Epidermal melanocyte (primary cell): Measurements from ENCODE around the gene PIANP.
"Not testable (repeated sequence)": the region's sequence is repeated elsewhere in the genome, so short reads cannot be mapped to it uniquely, and the experiment has no call there.

Source experiments
- DNase-seq: peaks from one replicate; pipeline ENCODE4 v3.0.0; 2011; ENCODE audit warnings: low spot score; ENCODE audit not compliant: insufficient read length

The PIANP gene

GRCh38 chr12:6708351-6708750, 7.7 kb upstream of the PIANP start:
- DNase-seq = not testable (repeated sequence)

DNA sequence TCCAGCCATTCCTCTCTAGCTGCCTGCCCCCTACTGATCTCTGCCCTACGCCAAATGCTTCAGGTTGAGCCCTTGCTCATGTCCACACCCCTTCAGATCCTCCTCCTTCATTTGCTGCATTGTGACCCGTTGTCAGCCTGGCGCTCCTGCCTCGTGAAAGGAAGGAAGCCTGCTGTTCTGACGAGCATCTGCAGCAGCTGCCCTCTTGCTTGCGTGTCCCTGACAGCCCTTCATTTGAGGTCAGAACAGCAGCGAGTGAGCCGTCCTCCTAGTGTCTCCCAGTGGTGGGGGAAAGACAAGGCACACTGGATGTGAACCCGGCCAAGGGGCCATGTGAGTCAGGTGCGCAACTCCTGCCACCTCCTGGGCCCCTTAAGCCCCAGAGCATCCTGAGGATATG, 3.0 kb upstream of the PIANP start:
- DNase-seq = no peak

DNA sequence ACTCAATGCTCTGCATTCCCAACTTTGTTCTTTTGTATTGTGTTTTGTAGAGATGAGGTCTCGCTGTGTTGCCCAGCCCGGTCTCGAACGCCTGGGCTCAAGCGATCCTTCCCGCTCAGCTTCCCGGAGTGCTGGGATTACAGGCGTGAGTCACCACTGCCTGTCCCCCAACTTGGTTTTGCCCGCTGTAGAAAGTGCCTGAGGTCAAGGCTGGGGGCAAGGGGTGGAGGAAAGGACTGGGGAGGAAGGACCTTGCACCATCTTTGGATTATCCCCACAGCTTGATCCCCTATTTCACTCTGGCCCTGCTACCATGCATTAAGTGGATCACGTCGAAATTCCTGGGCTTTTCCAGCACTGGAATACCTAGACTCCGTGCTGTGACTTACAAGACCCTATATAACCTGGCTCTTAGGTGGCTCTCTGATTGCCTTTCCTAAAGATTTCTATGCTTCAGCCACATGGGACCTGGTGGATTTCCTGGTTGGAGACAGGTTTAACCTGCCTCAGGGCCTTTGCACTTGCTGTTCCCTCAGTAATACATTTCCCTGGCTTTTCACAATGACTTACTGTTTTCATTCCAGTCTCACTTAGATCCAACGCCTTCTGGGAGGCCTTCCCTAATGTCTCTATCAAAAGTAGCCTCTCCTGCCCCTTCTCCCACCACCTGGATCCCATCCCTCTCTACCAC, 608 bp upstream of the PIANP start:
- no peak for DNase-seq

- DNase-seq = no peak
Measured at GRCh38 chr12:6699989-6700645, 498 bp downstream of the PIANP start.

DNA sequence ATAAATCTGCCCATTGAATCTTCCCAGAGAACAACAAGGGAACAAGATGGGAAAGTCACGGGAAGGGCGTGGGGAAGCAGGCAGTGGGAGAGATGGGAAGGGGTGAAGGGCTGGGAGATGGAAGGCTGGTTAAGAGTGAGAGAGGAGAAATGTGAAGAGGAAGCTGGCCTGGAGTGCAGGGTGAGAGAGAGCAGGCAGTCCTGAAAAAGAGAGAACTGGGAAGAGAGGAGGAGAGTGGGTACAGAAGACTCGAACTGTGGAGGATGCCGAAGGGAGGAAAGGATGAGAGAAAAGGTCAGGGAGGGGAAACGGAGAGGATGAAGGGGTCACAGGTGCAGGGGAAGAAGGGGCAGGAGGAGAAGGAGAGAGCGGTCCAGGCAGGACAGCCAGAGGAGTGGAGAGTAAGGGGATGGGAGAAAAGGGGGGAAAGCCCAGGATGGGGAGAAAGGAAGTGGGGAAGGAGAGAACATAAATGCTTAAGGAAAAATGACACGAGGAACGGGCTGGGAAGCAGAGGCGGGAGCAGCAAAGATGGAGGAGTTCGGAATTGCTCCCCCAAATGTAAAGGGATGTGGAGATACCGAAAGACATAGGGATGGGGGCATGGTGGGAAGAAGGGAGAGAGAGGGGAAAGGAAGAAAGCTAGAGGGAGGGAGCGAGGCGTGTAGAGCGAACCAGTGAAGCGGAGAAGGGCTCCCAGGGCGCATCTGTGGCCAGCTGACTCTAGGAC, 1.2 kb downstream of the PIANP start:
- no peak for DNase-seq

DNA sequence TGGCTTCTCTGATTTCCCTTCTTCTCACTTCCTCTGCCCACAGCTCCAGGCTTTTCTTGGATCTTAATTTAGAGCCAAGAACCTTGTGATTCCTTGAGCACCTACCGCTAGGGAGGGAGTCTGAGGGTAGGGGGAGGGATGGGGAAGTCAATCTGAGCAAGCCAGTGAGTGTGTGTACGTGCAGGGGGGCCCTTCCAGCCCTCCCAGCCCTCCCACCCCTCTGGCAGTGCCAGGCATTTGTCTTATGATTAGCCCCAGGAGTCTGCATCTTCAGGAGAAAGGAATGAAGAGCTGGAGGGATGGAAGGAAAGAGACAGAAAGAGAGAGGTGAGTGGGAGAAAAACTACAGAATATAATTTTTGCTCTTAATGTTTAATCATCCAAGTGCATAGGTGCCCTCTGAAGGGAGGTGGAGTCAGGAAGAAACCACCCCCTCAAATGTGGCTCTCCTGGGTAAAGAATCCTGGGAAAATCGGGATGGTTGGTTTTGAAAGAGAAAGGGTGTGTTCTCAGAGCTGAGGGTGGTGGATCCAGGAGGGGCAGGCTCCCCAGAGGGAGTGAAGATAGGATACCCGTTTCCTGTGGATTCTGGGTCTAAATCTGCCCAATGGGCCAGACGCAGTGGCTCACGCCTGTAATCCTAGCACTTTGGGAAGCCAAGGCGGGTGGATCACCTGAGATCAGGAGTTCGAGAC, 2.1 kb downstream of the PIANP start:
- no peak for DNase-seq

DNA sequence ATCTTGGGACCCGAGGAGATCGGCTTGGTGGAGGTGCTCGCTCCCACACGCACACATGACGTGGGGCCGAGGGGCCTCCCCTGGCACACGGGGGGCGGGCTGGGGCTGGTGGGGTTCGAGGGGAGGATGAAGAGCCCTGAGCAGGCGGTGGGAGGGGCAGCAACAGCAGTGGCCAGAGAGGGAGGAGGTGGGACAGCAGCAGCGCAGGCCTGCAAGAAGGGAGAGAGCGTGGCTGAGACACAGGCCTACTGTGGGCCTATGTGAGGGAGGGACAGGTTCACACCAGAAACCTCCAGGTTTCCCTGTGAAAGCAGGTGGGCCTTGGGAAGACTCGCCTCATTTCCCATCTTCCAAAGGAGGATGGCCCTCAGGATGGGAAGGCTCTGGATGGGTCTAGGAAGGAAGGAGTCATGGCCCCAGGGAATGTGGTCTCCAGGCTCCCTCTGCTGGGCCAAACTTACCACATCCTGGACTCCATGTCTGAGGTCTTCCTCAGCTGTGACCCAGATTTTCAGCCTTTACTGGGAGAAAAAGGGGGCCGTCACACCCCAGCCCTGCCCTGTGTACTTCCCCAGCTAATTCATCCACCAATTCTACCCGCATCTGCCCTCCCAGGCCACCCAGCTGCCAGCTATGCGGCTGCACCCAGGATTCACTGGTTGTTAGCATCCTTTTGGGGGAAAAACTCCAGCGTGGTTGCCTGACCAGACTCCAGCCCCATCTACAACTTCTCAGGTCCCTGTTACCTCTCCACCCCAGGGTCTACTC, 2.8 kb downstream of the PIANP start:
- peak; percentile 79 for DNase-seq

DNA sequence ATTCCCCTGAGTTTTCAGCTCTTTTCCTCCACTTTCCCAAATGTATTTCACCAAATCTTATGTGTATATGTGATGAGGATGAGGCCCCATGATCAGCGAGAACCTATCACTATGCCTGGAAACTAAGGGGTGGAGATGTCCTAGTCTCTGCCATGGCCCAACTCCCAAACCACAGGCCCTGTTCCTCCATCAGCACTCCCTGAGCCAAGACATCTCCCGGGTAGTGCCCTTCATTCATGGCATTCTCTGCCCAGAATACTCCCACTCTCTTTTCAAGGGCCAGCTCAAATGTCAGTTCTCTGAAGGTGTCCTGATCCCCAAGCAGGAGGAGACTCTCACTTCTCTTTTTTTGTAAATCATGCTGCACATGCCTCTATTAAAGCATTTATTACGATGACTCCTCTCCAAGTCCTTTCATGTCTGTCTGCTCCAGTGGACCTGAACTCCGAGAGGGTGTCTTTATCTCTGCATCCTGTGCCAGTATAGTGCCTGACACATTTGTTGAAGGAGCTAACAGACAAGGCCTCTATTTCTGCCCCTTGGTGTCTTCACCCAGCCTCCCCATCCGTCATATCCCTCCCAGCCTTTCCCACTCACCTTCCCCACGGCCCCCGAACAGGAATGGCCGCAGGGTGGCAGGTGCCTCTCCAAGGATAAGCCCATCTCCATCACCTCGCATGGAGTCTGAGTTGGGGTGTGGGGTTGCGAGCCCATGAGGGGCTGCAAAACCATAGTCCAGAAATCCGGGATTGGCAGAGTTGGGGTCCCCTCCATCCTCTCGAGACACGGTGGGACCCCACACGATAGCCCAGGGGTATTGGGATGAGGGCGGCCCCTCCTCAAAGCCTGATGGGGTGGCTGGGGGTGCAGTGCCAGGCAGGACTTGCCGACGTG, 3.7 kb downstream of the PIANP start:
- DNase-seq = no peak

DNA sequence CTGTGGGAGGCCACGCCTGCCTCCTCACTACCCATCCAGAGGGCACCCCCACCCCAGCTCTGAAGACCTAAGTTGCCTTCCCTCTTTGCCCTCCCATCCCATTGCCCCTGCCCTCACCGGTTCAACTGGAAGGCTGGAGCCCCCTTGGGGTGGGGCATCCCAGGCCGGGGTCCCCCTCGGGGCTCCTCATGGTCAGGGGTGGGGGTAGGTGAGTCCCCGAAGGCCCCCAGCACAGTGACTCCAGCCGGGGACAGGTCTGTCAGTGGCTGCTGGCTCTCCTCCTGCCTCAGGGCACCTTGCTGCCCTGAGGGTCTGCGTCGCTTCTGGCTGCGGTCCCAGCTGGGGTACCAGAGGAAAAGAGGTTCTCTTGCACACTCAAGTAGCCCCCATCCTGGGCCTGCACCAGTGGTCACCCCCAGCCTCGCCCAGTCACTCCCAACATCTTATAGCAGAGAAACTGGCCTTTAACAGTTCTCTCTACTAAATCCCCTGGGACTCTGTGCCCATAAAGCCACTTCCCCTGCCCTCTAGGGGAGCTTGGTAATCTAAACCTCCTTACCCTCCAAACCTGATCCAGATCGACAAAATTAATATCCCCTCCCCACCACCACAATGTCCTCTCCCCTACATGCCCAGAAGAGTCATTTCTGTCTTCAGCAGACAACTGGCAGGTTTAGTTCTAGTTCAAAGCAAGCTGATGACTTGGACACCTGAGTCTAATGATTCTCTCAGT, 5.1 kb downstream of the PIANP start:
- no peak for DNase-seq

- DNase-seq = no peak
Measured at GRCh38 chr12:6694701-6695100, 5.9 kb downstream of the PIANP start.

DNA sequence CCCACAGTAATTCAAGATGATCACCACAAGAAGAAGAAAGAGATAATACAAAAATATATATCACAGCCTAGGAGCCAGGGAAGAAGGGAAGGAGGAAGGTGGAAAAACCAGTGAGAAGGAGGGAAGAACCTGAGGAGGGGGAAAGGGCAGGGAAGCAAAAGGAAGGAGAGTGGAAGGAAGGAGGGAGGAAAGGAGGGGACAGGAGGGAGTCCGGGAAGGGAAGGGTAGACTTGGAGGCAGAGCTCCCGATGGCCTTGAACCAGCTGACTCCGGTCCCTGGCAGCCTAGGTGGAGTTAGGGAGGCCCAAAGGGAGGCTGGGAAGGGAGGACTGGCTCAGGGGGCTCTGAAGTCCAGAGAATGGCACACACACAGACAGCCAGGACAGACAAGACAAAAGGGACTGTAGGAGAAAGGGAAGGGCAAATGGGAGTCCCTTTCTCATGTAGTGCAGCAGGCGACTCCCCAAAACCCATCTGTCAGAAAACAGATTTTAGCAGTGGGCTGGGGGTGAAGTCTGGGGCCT, 6.7 kb downstream of the PIANP start:
- DNase-seq = no peak

GRCh38 chr12:6692888-6693287, 7.7 kb downstream of the PIANP start:
- no peak for DNase-seq

GRCh38 chr12:6691473-6691872, 9.1 kb downstream of the PIANP start:
- DNase-seq = no peak

GRCh38 chr12:6688999-6689882, 11.4 kb downstream of the PIANP start, which contains the start of gene ZNF384:
Gene ZNF384 (minus strand): TSS chr12:6689375. CDS start chr12:6679520, 9,855 bp downstream.
- peak; percentile 98 for DNase-seq

GRCh38 chr12:6688543-6688998, 12.0 kb downstream of the PIANP start:
- DNase-seq = peak; percentile 70

DNA sequence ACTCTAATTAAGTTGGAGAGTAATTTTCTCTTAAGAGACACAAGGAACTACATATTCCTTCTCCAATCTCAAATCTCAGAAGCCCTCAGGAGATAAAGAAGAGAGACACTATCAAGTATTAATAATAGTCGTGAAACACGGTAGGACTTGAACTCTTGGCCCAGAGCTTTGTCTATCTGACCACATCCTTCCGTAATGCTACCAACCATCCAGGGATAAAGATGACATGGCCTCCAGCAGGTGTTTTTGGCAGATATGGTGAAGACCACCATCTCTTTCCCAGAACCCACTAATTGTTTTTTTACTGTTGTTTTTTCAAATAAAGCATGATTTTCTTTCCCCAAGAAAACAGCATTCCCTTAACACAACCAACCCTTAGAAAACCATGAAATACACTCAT, 14.8 kb downstream of the PIANP start:
- DNase-seq = no peak

- no peak for DNase-seq
Measured at GRCh38 chr12:6684609-6685008, 16.0 kb downstream of the PIANP start.

DNA sequence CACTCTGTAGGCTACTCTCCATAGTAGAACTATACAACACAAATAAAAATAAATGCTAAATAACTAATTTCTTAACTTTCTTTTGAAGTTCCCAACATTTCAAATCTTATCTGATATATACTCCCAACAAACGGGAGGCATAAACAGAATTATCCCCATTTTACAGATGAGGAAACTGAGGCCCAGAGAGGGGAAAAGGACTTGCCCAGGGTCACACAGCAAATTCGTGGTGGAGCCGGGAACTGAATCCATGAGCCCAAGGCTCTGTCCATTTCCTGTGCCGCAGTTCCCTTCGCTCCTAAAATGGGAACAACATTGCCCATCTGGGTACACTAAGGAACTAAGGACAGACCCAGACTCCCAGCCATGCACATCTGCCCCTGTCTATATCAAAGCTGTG, 23.7 kb downstream of the PIANP start:
- no peak for DNase-seq
